ENCODE results near the gene ZSWIM5.

Gene ZSWIM5

GRCh38 chr1:44970317-44970716 is 236.1 kb downstream of the ZSWIM5 start:
- TF ChIP-seq CTCF (IDR thresholded peaks at IDR 0.05; ENCODE audit: insufficient read depth, low read depth, low read length, missing control alignments): no peak
- H3K4me3 ChIP-seq (ENCODE audit: low read depth, low read length): no peak overlapping the region
- no peak for DNase-seq (ENCODE audit: low read depth)
